HG02759 (cell line): ENCODE data around the gene CLSTN2.

ENCODE experiments used
- ATAC-seq: cut with Tn5 transposase; IDR thresholded peaks from one replicate; pipeline ENCODE4 v1.9.1; 2021; ENCODE audit warnings: mild to moderate bottlenecking, moderate library complexity; ENCODE audit not compliant: unreplicated experiment

CLSTN2 gene

DNA sequence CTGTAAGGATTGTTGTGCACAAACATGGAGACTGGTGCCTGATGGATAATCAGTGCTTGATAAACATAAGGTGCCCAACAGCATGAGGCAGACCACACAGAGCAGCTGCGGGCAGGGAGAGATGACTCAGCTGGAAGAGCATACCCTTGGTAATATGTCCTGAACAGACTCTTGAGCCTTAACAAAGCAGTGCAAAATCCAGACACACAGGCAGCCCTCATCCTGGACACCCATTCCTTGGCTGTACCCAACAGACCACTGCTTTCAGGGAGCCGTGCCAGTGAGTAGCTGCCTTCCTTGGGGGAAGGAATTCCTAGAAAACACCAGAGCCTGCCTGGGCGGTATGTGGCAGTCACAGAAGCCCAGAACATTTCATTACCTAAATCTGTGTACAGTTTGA lies 156.2 kb downstream of the CLSTN2 start:
- ATAC-seq = no peak

DNA sequence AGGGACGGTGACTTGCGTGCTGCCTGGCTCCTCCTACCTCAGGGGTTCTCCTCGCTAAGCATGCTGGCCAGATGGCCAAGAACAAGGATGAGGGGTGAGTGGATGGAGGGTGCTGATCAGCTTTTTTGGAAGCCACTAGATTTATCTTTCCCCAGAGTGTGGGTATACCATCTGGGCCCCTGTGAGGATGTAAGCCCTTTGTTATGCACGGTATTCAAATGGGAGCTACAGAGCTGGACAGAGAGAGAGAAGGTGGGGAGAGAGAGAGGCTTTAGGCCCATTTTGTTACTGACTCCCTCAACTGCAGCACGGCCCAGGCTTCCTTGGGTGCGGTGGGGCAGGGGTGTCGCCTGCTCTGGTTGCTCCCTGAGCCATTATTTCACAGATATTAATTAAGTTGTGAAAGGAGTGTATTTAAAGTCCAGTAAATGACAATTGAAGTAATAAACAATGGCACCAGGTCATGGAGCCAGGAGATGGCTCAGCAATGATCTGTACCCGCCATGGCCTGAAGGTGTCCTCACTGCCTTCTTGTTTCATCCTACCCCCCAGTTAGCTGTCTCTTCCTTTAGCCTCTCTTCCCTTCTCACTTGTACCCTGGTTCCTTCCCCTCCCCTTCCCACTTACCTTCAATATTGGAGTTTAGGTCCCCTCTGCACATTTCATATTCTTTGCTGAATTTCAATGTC lies 158.0 kb downstream of the CLSTN2 start:
- no peak for ATAC-seq

DNA sequence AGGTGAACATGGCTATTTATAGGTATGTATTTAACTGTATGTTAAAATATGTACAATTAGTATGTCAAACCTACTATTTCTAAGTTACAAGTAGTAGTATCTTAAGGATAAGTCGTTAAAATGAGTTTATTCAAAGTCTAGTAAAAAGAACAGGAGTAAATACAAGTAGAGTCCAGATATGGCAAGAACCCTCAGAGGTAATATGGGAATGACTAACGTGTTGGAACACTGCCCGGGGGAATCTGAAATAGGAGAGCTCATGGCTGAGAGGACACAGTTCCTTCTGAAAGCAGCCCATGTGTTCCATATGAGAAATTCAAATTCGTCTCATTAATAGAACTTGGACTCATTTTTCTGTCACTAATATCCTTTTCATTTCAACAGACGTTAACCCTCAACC lies 158.8 kb downstream of the CLSTN2 start:
- no peak for ATAC-seq

DNA sequence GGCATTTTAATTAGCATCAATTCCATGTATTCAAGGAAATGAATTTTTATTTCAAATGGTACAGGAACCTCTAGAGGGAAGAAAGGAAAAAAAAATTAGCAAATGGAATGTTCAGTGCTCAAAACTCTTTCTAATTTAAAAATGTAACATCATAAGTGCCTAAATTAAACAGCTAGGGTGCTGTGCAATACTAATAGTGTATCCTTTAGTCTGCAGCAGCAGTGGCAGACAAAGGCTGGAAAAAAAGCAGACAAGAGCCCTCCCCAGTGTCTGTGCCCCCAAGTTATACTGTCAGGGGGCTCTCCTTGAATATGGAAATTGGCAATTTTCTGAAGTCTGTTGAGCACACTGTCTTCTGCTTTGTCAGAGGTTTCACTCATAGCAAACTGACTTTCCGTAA lies 159.5 kb downstream of the CLSTN2 start:
- no peak for ATAC-seq

DNA sequence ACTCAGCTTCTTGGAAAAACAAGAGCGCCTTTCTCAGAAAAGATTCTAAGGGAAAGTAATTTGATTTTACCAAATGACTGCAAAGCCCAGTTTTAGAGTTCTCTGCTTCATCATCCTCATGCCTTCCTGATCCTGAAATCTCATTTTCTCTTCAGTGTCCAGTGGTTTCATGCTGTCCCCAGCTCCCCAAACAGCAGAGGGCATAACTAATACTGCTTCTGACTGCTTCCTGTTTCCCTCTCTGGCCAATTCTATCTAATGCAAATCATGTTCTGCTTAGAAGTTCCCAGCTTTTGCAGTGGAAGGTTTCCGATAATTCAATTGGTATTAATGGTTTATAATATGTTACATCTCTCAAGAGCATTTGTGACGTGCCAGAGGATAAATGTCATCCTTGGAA lies 161.1 kb downstream of the CLSTN2 start:
- ATAC-seq = no peak

DNA sequence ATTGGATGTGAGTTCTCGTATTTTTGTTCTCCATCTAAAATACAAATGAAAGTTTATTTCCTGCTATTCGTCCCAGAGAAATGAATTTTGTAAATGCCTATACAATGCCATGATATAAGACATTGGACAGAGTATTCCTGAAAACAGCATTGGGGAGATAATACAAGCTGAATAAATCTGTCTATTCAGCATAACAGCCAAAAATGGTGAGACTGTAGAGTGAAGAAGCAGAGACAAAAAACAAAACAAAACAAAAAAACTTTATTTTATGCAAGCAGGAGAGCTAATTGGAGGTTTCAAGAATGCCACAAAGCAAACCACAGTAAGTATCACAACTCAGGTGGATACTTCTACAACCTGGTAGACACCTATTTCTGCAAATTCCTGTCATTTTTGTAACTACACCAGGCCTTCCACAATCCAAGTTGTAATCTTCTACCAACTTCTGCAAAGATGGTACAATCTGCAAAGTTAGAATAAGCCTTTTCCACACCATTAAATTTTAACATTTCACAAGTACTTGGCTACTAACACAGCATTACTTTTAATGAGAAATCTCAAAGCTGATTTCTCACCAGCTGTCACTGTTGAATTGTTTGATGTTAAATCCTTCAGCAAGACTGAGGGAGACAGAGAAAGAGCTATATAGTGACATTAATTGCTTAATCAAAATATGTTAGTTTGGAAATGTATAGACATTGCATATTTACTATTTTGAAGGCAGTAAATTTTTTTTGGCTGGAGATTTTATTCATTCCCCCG lies 163.1 kb downstream of the CLSTN2 start:
- ATAC-seq = no peak

DNA sequence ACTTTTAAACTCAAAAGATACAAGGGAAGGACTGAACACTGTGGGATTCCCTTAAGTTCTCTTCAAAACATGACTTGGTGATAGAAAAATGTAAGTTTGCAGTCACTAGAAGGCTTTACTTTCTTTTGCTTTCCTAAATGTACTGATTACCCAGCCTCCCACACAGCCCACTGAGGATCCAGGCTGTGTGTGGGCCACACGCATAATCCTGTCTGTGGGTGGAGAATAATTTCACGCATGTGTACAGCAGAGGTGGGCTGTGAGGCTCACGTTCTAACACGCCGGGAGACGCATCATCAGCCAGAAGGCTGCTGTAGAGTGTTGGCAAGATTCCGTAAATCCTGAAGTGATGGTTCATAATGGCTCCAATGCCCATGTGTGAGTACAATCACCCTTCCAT lies 165.5 kb downstream of the CLSTN2 start:
- ATAC-seq = no peak

DNA sequence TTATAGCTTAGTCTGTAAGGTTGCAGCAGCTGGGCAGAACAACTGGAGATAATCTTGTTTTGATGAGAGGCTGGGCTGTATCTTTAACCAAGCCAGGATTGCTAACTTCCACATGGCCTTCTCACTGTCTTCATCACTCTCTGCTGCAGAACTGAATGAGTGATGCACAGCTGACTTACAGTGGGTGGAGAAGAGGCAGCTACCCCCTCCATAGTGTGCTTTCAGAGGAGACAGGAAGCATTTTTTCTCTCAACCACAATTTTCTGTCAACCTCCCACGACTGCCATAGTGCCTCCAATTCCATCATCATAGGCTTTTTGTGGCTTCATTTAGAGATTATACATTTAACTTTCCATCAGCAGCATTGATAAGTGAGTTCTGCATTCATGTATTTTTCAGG lies 168.2 kb downstream of the CLSTN2 start:
- no peak for ATAC-seq

DNA sequence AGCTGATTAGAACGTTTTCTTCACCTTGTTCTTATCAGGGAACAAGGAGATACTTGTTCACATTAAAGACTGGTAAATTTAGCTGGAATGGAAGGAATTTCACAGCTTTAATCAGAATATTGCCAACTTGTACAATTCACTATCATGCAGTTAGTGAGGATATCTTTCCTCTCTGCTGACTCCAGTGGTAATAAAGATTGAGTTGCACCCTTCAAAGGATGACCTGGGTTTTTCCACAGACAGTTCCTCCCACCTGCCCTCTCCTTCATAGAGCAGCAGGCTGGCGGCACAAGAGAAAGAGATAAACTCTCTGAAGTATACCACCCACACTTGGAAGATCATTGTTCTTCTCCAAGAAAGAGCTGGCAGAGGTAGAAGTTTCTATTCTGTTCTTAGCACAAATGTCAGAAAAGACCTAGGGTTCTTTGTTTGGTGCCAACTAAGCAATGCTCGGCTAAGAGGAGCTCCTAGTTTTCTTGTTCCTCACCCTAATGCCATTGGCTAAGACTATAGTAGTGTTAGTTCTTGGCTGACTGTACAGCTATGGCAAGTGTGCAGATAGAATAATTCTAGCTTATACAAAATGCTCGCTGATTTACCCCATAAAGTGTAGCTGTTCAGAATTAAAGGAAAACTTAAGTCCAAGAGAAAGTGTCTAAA lies 169.1 kb downstream of the CLSTN2 start:
- ATAC-seq = no peak

DNA sequence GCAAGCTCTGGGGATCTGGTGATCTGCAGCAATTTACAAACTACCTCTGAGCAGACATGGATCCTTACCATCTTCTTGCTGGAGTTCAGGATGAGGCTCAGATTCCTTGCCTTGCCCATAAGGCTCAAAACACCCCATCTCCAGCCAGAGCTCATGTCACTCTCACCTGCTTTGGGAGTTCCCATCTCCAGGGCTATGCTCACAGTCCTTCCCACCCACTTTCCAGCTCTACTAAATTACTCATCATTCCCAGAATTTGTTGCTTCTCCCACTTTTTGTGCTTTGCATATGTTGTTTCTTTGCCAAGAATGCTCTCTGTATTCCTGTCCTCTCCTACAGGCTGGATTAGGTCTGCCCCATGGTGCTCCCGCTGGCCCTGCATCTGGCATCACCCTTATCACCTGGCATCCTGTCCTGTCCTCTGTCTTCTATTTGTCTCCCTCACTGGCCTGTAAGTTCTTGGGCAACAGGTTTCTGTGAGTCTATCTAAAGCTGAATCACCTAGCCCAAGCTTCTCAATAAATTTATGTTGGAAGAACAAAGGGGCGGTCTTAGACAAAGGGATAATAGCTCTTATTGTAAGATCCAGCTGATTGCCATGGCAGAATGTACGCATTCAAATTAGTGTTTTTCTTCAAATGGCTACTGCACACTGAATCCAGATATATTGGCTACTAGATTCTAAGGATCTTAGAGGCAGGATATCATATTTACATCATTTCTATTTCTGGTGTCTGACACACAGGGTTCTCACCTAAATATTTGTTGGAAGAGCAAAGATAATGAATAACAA lies 179.2 kb downstream of the CLSTN2 start:
- no peak for ATAC-seq

DNA sequence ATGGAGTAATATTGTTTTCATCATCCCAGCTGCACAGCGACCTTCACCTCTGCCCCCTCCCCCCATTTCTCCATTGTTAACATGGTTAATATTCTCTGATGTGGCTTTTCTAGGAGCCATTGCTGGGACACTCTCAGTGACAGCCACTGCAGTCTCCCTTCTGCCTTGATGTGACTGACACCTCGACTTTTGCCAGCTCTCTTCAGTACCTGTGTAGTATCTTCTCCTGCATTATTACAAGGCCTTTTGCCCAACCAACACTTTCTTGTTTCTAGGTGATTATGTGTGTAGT lies 179.8 kb downstream of the CLSTN2 start:
- no peak for ATAC-seq

DNA sequence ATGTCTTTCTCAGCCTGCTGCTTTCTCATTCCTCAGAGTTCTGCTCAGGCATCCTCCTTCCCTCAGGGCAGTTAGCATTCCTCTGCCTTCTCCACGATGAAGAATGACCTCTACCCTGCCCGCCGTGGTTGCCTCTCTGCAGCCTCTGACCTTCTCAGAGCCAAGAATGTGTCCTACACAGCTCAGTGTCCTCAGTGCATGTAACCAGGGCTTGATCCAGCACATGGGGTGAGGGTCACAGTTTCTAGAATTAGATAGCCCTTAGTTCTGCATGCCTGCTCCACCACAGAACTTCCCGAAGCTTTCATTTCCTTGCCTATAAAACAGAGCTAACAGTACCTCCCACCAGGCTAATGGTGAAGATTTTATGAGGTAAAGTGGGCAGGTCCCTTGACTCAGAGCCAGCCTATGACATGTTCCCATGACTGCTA lies 182.1 kb downstream of the CLSTN2 start:
- no peak for ATAC-seq

DNA sequence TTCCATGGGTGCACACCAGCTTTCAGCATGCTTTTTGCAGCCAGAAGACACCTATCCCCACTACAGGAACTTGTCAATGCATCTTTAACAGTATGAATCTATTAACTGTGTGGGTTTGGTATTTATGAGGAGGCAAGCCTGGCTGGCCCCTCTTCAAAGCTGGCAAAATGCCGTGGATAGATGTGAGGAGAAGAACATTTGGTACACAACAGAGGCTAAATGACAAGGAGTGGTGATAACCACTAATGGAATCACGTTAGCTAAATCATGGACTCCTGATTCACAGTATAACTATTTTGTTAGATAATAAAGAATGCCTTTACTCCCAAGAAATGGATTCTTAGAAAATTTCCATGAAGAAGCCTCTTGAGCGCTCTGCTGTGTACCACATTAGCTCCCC lies 187.2 kb downstream of the CLSTN2 start:
- ATAC-seq = no peak

DNA sequence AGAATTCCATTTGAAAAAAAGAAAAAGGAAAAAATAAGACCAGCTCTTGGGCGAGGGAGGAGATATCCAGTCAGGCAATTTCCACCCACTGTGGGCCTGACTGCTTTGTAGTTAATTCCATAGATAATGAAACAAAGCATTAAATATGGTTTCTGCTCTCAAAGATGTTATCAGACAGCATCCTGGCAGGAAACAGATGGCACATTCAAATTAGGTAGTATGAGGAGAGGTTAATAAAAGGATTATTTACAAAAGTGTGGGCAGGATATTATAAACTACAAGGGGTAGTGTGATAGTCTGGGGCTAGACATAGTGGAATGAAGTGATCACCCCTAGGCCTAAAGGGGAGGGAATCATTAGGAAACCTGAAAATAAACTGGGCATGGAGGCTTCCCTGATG lies 193.2 kb downstream of the CLSTN2 start:
- ATAC-seq = no peak

DNA sequence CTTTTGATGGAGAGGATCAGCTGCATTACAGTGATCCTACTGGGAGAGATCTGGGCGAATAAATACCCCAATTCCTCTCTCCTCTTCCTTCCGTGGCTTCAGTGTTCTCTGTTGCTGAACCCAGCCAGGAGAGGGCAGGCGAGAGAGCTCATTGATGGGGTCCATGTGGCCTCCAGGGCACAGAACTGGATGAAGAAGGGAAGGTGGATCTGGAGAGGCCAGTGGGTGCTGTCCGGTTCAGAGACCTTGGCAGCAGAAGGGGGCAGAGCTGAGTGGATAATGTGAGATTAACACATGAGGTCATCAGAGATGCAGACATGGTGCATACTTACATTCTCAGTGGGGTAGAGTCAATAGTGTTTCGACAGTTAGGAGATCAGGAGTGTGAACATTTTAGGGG lies 193.6 kb downstream of the CLSTN2 start:
- no peak for ATAC-seq

DNA sequence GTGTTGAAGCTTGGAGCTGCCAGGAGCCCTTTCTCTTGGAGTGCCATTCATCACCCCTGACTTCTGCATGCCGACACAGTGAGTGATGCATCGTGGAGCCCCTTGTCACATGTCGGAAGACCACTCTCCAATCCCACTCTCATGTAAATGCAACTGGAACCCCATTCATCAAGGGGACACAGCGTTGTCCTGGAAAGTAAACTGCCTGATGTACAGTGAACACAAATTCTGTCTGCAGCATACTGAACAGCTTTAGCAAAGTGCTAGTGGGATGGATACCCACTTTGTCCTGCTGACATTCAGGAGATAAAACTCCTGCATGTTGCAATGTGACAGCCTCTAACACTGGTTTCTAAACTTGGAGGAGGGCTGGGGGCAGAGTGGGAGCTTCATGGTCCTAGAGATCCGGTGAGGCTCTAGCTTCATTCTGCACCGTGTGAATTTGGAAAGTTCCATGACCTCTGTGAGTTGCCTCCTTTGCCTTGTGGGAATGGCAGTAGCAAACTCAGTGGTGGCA lies 194.8 kb downstream of the CLSTN2 start:
- ATAC-seq = no peak

DNA sequence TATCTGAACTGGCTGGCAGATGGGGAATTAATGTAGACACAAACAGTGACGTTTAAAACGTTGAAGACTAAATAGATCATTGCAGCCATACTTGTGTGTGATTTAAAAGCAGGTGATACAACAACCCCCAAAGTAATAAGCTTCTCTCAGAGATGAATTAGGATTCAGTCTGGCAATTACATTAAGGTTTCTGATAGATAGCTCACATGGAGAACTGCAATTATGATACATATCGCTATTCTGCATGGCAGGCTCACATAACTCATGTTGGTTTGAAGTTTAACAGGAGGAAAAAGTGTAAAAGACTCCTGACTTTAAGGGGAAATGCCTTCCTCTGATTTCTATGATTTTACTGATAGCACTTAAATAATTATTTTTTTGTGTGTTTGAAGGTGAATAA lies 196.9 kb downstream of the CLSTN2 start:
- ATAC-seq = no peak

DNA sequence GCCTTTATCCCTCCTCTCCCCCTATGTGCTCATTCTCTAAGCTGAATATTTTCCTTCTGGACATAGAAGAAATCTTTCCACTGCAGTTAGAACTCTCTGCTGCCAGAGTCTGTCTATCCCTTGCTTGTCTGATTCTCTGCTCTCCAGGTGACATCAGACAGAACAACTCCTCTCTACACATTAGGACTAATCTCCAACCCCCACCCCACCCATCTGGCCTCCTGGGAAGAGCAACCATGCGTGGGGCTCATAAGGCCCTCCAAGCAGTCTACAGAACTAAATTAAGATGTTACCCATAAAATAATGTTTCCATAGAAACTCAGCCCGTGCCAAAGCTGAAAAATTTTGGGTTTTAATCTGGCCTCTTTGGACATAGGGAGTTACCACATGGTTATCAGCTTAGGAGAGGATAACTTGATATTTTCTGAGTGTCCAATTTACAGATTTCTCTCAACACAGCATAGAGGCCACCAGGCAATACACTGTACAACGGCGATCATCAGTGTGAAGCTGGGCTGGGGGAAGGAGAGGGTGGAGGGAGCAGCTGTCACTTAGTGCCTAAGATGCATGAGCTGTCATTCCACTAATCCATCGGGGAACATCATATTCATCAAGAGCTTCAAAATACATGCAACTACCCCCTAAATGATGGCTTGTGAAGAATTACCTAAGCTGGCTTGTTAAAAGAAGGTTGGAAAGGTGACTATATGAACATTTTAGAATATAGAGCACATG lies 199.4 kb downstream of the CLSTN2 start:
- no peak for ATAC-seq

DNA sequence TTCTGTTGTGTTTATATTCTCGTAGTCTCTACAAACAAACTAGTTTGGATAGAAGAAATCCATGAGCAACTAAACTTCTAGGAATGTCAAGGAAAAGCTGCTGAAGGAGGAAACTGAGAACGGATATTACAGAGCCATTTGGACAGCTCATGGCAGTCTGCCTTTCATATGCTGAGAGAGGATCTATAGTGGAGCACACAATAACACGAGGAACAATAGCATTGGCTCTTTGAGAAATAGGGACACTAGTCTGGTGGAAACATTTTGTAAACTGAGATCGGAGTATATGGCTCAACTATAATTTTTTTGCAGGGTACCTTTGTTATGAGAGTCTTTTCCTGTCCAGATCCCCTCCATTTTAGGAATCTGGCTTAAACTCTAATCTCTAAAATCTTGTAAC lies 200.5 kb downstream of the CLSTN2 start:
- ATAC-seq = no peak

DNA sequence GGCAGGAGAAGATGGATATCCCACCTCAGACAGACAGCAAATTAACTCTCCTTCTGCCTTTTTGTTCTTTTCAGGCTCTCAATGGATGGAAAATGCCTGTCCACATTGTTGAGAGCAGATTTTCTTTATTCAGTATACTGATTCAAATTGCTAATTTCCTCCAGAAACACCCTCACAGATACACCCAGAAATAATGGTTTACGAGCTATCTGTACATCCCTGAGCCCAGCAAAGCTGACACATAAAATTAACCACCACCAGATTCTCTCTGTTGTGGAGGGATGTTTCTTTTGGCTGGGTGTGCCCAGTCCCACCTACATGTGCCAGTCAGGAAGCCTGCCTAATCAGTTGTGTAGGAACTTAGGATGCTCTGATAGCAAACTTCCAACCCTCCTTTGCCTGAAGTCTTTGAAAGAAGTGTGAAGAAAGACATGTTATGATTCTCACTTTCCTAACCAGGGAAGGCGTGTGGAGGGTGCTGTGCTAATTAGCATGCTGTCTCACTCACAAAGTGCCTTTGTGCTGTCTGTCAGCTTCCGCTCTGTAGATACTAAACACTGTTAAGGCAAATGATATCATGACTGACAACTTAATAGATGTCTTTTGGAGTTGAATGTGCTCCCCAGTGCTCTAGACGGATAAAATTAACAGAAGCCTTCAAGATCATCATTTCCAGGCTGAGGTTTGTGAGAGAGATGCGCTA lies 208.5 kb downstream of the CLSTN2 start:
- no peak for ATAC-seq
